SK-N-SH (cell line): ENCODE data around the gene GLYATL1.

Source experiments
- CHD2 ChIP-seq: fragments of 150-350 bp; IDR thresholded peaks from 2 replicates; pipeline ENCODE4 v1.6.1; 2018; ENCODE audit warnings: low read length; ENCODE audit not compliant: partially characterized antibody
- CTCF ChIP-seq: fragments of 200-600 bp; sonication (generic); IDR thresholded peaks from 2 replicates; pipeline ENCODE4 v1.6.1; 2017; ENCODE audit warnings: antibody characterized with exemption, mild to moderate bottlenecking, moderate library complexity
- EP300 ChIP-seq, 2 experiments: IDR thresholded peaks; 2 replicates each; pipeline versions ENCODE4 v1.4.0 to v1.6.1; 2012; ENCODE audit warnings: borderline replicate concordance in 1 of 2, low read depth in 1 of 2, low read length in 1 of 2
- EZH2phosphoT487 ChIP-seq: fragments of 200-600 bp; sonication (generic); IDR thresholded peaks from 2 replicates; pipeline ENCODE4 v1.6.1; 2017; ENCODE audit warnings: low read depth, mixed run types, mild to moderate bottlenecking, antibody characterized with exemption, moderate library complexity, borderline replicate concordance
- GATA2 ChIP-seq: sonication (generic); formaldehyde crosslinking; IDR thresholded peaks from 2 replicates; pipeline ENCODE4 v1.5.0; 2020; ENCODE audit warnings: mild to moderate bottlenecking, missing genetic modification reagents
- MAX ChIP-seq: IDR thresholded peaks from 2 replicates; pipeline ENCODE4 v1.4.0; 2012; ENCODE audit warnings: low read depth
- MXI1 ChIP-seq: IDR thresholded peaks from 2 replicates; pipeline ENCODE4 v1.6.1; 2012; ENCODE audit warnings: mild to moderate bottlenecking, low read depth, low read length, improper control_type of control experiment
- PBX3 ChIP-seq: IDR thresholded peaks from 2 replicates; pipeline ENCODE4; 2012
- POLR2AphosphoS5 ChIP-seq: IDR thresholded peaks from 2 replicates; pipeline ENCODE4 v1.6.1; 2012; ENCODE audit warnings: low read depth, low read length
- RFX5 ChIP-seq: IDR thresholded peaks from 2 replicates; pipeline ENCODE4 v1.6.1; 2012; ENCODE audit warnings: mild to moderate bottlenecking, improper control_type of control experiment, low read length
- SIN3A ChIP-seq: IDR thresholded peaks from 2 replicates; pipeline ENCODE4 v1.6.1; 2012; ENCODE audit warnings: low read depth, mild to moderate bottlenecking, low read length, moderate library complexity, borderline replicate concordance
- TAF1 ChIP-seq: IDR thresholded peaks from 2 replicates; pipeline ENCODE4 v1.6.1; 2012; ENCODE audit warnings: low read depth, mild to moderate bottlenecking, low read length, moderate library complexity, borderline replicate concordance
- TCF12 ChIP-seq: IDR thresholded peaks from 2 replicates; pipeline ENCODE4 v1.4.0; 2012
- TEAD4 ChIP-seq: IDR thresholded peaks from 2 replicates; pipeline ENCODE4 v1.4.0; 2012; ENCODE audit warnings: mild to moderate bottlenecking, borderline replicate concordance; ENCODE audit not compliant: insufficient read depth

GRCh38 chr11:58924230-58924629, 15.1 kb upstream of the GLYATL1 start:
- no peak for TF ChIP-seq CTCF
- TF ChIP-seq TCF12: no peak
- no peak for TF ChIP-seq TAF1
- TF ChIP-seq EZH2phosphoT487: no peak
- no peak for TF ChIP-seq RFX5
- TF ChIP-seq MAX: no peak
- no peak for TF ChIP-seq EP300 (IDR thresholded peaks at IDR 0.05; ENCODE audit: borderline replicate concordance in 1 of 2, low read depth in 1 of 2, low read length in 1 of 2)
- no peak for TF ChIP-seq SIN3A
- TF ChIP-seq TEAD4: no peak
- no peak for TF ChIP-seq GATA2
- no peak for TF ChIP-seq MXI1
- TF ChIP-seq PBX3: no peak
- TF ChIP-seq POLR2AphosphoS5: no peak
- no peak for TF ChIP-seq CHD2
